Measurements from ENCODE around the gene EFL1. TPM values are rescaled to one million over a fixed set of nuclear protein-coding genes. Genes with fewer than 3 reads are reported as not detected.

EFL1 gene
- total RNA-seq, 4 donors from 2014 or later, result 2.8 to 28.3 (median 16.0) TPM

- Histone ChIP-seq H3K4me3 (no peak overlapping the region), H3K9me3 (no peaks in the 10 kb centered on the region), H3K27ac (no peak overlapping the region), H3K4me1 (no peaks in the 10 kb centered on the region), H3K27me3 (no peaks in the 10 kb centered on the region), H3K36me3 (no peaks in the 10 kb centered on the region)
- no peak for DNase-seq
- intact Hi-C loops (cut with DNase I; ENCODE audit: low total_unique reads), result no loop called here
- no peak for TF ChIP-seq POLR2A (IDR thresholded peaks at IDR 0.05)
- TF ChIP-seq, protein P1, sequence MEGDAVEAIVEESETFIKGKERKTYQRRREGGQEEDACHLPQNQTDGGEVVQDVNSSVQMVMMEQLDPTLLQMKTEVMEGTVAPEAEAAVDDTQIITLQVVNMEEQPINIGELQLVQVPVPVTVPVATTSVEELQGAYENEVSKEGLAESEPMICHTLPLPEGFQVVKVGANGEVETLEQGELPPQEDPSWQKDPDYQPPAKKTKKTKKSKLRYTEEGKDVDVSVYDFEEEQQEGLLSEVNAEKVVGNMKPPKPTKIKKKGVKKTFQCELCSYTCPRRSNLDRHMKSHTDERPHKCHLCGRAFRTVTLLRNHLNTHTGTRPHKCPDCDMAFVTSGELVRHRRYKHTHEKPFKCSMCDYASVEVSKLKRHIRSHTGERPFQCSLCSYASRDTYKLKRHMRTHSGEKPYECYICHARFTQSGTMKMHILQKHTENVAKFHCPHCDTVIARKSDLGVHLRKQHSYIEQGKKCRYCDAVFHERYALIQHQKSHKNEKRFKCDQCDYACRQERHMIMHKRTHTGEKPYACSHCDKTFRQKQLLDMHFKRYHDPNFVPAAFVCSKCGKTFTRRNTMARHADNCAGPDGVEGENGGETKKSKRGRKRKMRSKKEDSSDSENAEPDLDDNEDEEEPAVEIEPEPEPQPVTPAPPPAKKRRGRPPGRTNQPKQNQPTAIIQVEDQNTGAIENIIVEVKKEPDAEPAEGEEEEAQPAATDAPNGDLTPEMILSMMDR (IDR thresholded peaks at IDR 0.05), result no peak
Measured at GRCh38 chr15:82081914-82082762, 180.4 kb downstream of the EFL1 start.

GRCh38 chr15:82080774-82081173 lies 181.8 kb downstream of the EFL1 start:
- Histone ChIP-seq H3K36me3 (no peaks in the 10 kb centered on the region), H3K27ac (no peak overlapping the region), H3K9me3 (no peaks in the 10 kb centered on the region), H3K27me3 (no peaks in the 10 kb centered on the region), H3K4me3 (no peak overlapping the region), H3K4me1 (no peaks in the 10 kb centered on the region)
- DNase-seq, result no peak
- intact Hi-C loops (cut with DNase I; ENCODE audit: low total_unique reads), result no loop called here
- TF ChIP-seq POLR2A (IDR thresholded peaks at IDR 0.05), result no peak
- TF ChIP-seq, protein P1 (IDR thresholded peaks at IDR 0.05), result no peak

Small RNAs within 50 kb of the gene (small RNA-seq; reads per million reads assigned to genes)
- not detected for gene RNU1-77P

Other genes with a start within 250 kb of the EFL1 start
- 10 to 100 TPM in 1 of 4 donors, 1 to 10 TPM in 1, under 1 TPM in 2; 0.26 to 27.7 (median 1.5) TPM for gene MEX3B, start 216.7 kb downstream of the EFL1 start, total RNA-seq
- 10 to 100 TPM in 2 of 4 donors, under 1 TPM in 2; 0.26 to 10.4 (median 5.2) TPM for gene SAXO2, start 84 bp upstream of the EFL1 start, total RNA-seq
- gene GOLGA6L10, start 86.7 kb upstream of the EFL1 start, total RNA-seq, result 1 to 10 TPM in 2 of 4 donors, under 1 TPM in 2; under 0.01 to 6.2 (median 1.5) TPM
- gene GOLGA6L9, start 167.1 kb upstream of the EFL1 start, total RNA-seq, result 1 to 10 TPM; 2.6 to 6.6 (median 4.3) TPM

Data from uterus (tissue), 4 donors.